Measurements from ENCODE around the gene GOLGA2. TPM values are rescaled to one million over a fixed set of nuclear protein-coding genes. Genes with fewer than 3 reads are reported as not detected.

GOLGA2 gene, protein sequence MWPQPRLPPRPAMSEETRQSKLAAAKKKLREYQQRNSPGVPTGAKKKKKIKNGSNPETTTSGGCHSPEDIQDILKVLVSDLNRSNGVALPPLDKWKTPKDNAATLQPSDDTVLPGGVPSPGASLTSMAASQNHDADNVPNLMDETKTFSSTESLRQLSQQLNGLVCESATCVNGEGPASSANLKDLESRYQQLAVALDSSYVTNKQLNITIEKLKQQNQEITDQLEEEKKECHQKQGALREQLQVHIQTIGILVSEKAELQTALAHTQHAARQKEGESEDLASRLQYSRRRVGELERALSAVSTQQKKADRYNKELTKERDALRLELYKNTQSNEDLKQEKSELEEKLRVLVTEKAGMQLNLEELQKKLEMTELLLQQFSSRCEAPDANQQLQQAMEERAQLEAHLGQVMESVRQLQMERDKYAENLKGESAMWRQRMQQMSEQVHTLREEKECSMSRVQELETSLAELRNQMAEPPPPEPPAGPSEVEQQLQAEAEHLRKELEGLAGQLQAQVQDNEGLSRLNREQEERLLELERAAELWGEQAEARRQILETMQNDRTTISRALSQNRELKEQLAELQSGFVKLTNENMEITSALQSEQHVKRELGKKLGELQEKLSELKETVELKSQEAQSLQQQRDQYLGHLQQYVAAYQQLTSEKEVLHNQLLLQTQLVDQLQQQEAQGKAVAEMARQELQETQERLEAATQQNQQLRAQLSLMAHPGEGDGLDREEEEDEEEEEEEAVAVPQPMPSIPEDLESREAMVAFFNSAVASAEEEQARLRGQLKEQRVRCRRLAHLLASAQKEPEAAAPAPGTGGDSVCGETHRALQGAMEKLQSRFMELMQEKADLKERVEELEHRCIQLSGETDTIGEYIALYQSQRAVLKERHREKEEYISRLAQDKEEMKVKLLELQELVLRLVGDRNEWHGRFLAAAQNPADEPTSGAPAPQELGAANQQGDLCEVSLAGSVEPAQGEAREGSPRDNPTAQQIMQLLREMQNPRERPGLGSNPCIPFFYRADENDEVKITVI
- 10 to 100 TPM; 48.0 to 52.8 TPM for total RNA-seq

DNA sequence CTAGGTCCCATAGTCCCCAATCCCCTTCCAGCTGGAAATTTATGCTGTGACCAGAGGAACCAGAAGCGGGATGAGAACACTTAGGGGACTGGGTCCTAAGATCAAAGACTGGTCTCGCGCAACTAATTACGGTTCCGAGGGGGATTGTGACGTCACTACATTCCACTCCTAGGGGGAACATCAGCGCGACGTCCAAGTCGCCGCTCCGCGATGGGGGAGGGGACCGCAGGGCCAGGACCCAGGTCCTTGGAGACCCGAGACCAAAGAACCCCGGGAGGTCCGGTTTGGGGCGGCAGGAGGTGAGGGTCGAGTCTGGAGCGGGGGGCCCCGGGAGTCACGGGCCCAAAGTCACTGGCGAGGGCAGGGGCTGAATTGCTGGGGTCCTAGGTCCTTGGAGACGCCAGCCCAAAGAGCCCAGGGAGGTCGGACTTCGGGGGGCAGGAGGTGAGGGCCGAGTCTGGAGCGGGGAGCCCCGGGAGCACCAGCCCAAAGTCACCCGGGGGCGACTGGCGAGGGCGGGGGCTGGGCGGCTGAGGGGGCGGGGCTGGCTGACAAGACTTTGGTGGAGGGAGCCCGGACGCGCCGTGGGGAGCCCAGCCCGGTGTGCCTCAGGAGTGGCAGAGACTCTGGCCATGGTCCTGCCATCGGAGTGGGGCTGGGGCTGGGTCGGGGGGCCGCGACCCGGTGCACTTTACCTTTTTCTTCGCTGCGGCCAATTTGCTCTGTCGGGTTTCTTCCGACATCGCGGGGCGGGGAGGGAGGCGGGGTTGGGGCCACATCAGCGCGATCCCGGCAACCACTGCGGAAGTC, at the start of gene GOLGA2:
Gene GOLGA2, minus strand, starts transcription at position 810 of the 810 bp plus-strand sequence. Its CDS starts 31 bp downstream, at position 779.
- peaks cover 12% of the 10 kb centered on the region for H3K36me3 Mint-ChIP-seq (ENCODE audit: low read depth)
- ChIA-PET CTCF (interaction anchor here (0.7 to 1.6 kb wide), 8 partner anchors 12 to 145 kb away, joined by 3 to 8 read pairs (median 4); no protein-coding TSS in a partner anchor), POLR2A (interaction anchor here (0.6 to 1.8 kb wide), 20 partner anchors 10 to 230 kb away, joined by 3 to 8 read pairs (median 4); partner anchors contain the start of genes BBLN, CIZ1, GLE1 and TRUB2)
- peaks cover 64% of the 10 kb centered on the region for H3K4me1 Mint-ChIP-seq
- H3K4me3 Mint-ChIP-seq = peak within 1 kb of the TSS; percentile 96
- no peak for DNase-seq
- peak within 1 kb of the TSS; percentile 90 for H3K27ac Mint-ChIP-seq
- no peaks in the 10 kb centered on the region for H3K9me3 Mint-ChIP-seq
- no peaks in the 10 kb centered on the region for H3K27me3 Mint-ChIP-seq

DNA sequence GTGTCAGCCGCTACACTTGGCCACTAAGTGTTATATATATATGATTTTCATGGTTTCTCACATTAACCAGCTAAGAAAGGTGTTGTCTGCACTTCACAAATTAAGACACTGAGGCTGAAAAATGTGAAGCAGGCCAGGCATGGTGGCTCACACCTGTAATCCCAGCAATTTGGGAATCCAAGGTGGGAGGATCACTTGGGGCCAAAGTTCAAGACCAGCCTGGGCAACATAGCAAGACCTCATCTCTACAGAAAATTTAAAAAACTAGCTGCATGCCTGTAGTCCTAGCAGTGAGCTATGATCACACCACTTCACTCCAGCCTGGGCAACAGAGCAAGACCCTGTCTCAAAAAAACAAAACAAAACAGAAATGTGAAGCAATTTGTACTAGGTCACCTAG, 48.6 kb upstream of the GOLGA2 start:
- no peaks in the 10 kb centered on the region for H3K9me3 Mint-ChIP-seq

DNA sequence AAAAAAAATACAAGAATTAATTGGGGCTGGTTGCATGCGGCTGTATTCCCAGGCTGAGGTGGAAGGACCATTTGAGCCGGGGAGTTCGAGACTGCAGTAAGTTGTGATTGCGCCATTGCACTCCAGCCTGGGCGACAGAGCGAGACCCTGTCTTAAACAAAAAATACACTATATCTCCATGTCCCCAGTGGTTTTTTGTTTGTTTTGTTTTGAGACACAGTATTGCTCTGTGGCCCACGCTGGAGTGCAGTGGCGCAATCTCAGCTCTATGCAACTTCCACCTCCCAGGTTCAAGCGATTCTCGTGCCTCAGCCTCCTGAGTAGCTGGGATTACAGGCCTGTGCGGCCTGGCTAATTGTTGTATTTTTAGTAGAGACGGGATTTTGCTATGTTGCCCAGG, 48.0 kb upstream of the GOLGA2 start:
- Mint-ChIP-seq H3K9me3 (no peaks in the 10 kb centered on the region), H3K4me1 (peaks cover 23% of the 10 kb centered on the region), H3K27ac (peak overlapping the region; percentile 96), H3K27me3 (no peaks in the 10 kb centered on the region), H3K36me3 (ENCODE audit: low read depth) (peaks cover 8% of the 10 kb centered on the region), H3K4me3 (peak overlapping the region; percentile 94)
- ChIA-PET CTCF (interaction anchor here (0.6 to 1.4 kb wide), 2 partner anchors 29 to 39 kb away, joined by 3 to 6 read pairs; no protein-coding TSS in a partner anchor), POLR2A (interaction anchor here (1.1 kb wide), 1 partner anchor 14 kb away, joined by 4 read pairs; no protein-coding TSS in a partner anchor)
- no peak for DNase-seq

More for the DNA sequence above, 48.6 kb upstream of the GOLGA2 start:
- H3K4me1 Mint-ChIP-seq = peaks cover 23% of the 10 kb centered on the region
- ChIA-PET CTCF (interaction anchor here (1.0 to 1.4 kb wide), 2 partner anchors 17 to 38 kb away, joined by 3 to 6 read pairs; no protein-coding TSS in a partner anchor), POLR2A (interaction anchor here (1.1 kb wide), 1 partner anchor 48 kb away, joined by 3 read pairs; the partner anchor contains the start of genes GOLGA2 and SWI5)
- peaks cover 8% of the 10 kb centered on the region for H3K36me3 Mint-ChIP-seq (ENCODE audit: low read depth)
- no peak overlapping the region for H3K27ac Mint-ChIP-seq
- H3K4me3 Mint-ChIP-seq = no peak overlapping the region
- H3K27me3 Mint-ChIP-seq = no peaks in the 10 kb centered on the region
- no peak for DNase-seq

DNA sequence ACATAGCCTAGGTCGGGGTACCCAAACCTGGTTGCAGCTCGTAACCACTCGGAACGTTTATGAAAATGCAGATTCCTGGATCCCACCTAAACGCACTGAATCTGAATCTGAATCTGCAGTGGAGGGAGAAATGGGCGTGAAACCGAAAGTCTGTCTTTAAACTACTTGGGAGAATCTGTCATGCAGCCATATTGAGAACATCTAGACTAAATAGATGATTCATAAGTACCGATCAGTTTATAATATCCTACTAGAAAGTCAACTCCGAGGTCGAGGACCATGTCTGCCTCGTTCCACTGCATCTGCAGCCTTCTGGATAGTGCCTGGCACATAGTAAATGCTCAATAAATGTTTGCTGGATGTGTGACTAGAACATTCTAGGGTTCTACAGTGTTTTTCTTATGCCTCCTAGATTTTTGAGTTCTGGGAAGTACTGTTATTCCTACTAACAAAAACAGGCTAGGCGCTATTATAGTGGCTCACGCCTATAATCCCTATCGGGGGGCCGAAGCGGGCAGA, 47.5 kb upstream of the GOLGA2 start:
- Mint-ChIP-seq H3K4me1 (peaks cover 23% of the 10 kb centered on the region), H3K36me3 (ENCODE audit: low read depth) (peaks cover 8% of the 10 kb centered on the region), H3K27ac (peak overlapping the region; percentile 96), H3K27me3 (no peaks in the 10 kb centered on the region), H3K4me3 (peak overlapping the region; percentile 94), H3K9me3 (no peaks in the 10 kb centered on the region)
- no peak for DNase-seq
- CTCF ChIA-PET = interaction anchor here (0.6 to 3.0 kb wide), 2 partner anchors 18 to 28 kb away, joined by 3 to 13 read pairs; no protein-coding TSS in a partner anchor
- POLR2A ChIA-PET = interaction anchor here (1.1 kb wide), 1 partner anchor 14 kb away, joined by 4 read pairs; no protein-coding TSS in a partner anchor

DNA sequence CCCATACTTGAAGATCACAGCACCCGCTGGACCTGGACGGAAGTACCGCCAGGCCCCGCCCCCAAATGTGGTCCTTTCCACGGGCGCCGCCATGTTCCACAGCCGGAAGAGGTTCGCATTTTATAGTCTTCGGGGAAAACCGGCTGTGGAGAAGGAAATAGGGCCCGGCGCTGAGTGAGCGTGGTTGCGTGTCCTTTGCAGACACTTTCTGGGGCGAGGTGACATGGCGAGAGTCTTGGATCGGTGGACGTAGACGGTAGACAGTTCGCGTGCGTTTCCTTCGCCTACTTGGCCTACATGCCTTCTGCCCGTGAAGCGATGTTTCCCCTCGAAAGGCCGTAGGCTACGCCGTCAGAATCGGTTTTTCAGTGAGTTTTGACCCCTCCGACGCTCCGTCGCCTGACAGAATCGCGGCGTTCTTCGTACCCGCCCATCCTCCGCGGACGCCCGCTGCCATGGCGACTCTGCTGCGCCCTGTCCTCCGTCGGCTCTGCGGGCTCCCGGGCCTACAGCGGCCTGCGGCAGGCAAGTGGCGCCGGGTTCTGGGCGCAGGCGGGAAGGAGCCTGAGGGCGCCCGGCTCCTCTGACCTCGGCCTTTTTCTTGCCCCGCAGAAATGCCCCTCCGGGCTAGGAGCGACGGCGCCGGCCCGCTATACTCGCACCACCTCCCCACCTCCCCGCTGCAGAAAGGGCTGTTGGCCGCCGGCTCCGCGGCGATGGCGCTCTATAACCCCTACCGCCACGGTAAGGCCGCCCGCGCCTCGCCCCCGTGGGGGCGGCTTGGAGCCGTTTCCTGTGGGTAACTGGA, 46.8 kb upstream of the GOLGA2 start, which contains the start of the genes COQ4 and TRUB2:
Gene COQ4, plus strand, starts transcription at position 436 of the 808 bp plus-strand sequence. Its CDS starts 20 bp downstream, at position 456.
Gene TRUB2, minus strand, starts transcription at position 44 of the 808 bp plus-strand sequence. Its CDS starts 39 bp downstream, at position 5.
- Mint-ChIP-seq H3K27me3 (no peaks in the 10 kb centered on the region), H3K4me3 (peak within 1 kb of the TSS; percentile 94), H3K27ac (peak within 1 kb of the TSS; percentile 96), H3K9me3 (no peaks in the 10 kb centered on the region), H3K4me1 (peaks cover 23% of the 10 kb centered on the region), H3K36me3 (ENCODE audit: low read depth) (peaks cover 7% of the 10 kb centered on the region)
- CTCF ChIA-PET = interaction anchor here (0.6 to 3.0 kb wide), 2 partner anchors 19 to 28 kb away, joined by 3 to 13 read pairs; no protein-coding TSS in a partner anchor
- DNase-seq = peak; percentile 94
- POLR2A ChIA-PET = interaction anchor here (0.8 to 1.4 kb wide), 4 partner anchors 15 to 49 kb away, joined by 3 to 4 read pairs (median 3); partner anchors contain the start of genes GOLGA2 and SWI5

DNA sequence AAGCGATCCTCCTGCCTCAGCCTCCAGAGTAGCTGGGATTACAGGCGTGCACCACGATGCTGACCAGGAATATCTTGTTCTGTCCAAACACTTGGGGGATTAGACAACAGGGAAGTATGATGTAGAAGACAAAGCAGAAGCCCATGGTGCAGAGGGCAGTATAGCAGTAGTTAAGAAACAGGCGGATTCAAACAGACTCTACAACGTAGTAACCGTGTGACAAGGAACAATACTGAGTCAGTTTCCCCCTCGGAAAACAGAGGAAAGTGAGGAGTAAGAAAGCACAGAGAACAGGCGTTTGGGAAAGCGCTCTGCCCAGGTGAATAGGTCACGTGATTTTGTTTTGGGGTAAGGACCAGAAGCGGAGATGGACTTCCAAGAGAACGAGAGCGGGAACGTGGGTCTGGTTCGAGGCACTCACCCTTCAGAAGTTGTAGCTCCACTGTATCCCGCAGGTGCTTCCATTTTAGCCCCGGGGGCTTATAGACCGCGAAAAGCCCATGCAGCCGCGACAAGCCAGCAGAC, 46.1 kb upstream of the GOLGA2 start:
- peak overlapping the region; percentile 96 for H3K27ac Mint-ChIP-seq
- no peak for DNase-seq
- H3K4me1 Mint-ChIP-seq = peaks cover 23% of the 10 kb centered on the region
- ChIA-PET CTCF (interaction anchor here (0.6 to 3.0 kb wide), 5 partner anchors 8 to 27 kb away, joined by 3 to 13 read pairs (median 4); no protein-coding TSS in a partner anchor), POLR2A (interaction anchor here (0.8 to 1.4 kb wide), 5 partner anchors 16 to 50 kb away, joined by 3 to 4 read pairs (median 3); partner anchors contain the start of genes GOLGA2 and SWI5)
- peak overlapping the region; percentile 94 for H3K4me3 Mint-ChIP-seq
- peaks cover 11% of the 10 kb centered on the region for H3K36me3 Mint-ChIP-seq (ENCODE audit: low read depth)
- H3K27me3 Mint-ChIP-seq = no peaks in the 10 kb centered on the region
- no peaks in the 10 kb centered on the region for H3K9me3 Mint-ChIP-seq

DNA sequence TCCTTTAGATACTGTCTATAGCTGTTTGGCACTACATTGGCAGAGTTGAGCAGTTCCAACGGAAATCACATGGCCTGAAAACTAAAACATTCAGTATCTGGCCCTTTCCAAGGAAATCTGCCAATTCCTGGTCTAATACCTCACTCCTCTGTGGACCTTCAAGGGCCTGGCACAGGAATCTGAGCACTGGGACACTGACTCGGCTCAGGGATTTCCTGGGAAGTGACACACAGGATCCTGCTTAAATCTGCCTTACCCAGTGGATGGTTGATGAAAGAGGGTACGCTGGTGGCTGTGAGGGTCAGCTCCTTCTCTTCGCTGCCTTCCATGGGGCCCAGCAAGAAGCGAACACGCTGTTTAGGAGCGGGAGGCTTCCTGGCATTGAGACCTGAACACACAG, 45.5 kb upstream of the GOLGA2 start:
- ChIA-PET POLR2A (interaction anchor here (1.0 to 1.4 kb wide), 4 partner anchors 17 to 45 kb away, joined by 3 to 4 read pairs (median 3); partner anchors contain the start of genes GOLGA2 and SWI5), CTCF (interaction anchor here (0.9 to 3.0 kb wide), 4 partner anchors 9 to 26 kb away, joined by 3 to 13 read pairs (median 4); no protein-coding TSS in a partner anchor)
- Mint-ChIP-seq H3K4me3 (peak overlapping the region; percentile 94), H3K9me3 (no peaks in the 10 kb centered on the region), H3K36me3 (ENCODE audit: low read depth) (peaks cover 11% of the 10 kb centered on the region), H3K27me3 (no peaks in the 10 kb centered on the region), H3K4me1 (peaks cover 23% of the 10 kb centered on the region), H3K27ac (no peak overlapping the region)
- no peak for DNase-seq

DNA sequence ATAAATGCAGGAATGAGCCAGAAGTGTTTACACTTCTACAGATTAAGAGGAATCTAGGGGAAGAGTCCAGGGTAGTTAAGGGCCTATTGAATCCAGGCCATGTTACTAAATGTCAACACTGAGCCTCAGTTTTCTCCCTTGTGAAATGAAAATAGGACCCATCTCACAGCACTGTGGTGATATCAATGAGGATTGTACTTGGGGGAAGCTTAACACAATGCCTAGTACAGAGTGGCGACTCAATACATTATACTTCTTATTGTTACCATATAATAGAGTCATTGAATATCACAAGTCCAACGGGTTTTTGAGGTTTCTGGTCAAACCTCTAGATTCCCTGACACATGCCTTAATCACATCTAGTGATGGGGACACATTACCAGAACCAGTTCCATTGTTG, 41.8 kb upstream of the GOLGA2 start:
- Mint-ChIP-seq H3K4me3 (no peak overlapping the region), H3K4me1 (peaks cover 3% of the 10 kb centered on the region), H3K27me3 (no peaks in the 10 kb centered on the region), H3K27ac (no peak overlapping the region), H3K9me3 (no peaks in the 10 kb centered on the region), H3K36me3 (ENCODE audit: low read depth) (peaks cover 6% of the 10 kb centered on the region)
- POLR2A ChIA-PET = no interaction called here
- CTCF ChIA-PET = no interaction called here
- DNase-seq = no peak

DNA sequence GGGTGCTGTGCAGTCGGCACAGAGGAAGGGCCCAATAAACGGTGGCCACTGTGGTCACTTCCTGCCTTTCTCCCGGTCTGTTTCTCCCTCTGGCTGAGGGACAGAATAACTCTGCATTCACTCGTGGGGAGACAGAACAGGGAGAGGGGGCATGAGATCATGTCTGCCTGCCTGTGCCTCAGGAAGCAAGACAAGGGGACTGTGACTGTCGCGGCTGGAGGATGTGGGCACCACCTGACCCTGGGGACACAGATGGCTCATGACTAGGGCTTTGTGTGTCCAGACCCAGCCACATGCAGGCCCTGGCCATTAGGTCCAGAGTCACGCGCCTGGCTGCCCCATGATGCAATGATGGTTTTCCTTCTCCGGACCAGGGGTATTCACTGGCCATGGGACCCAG, 40.6 kb upstream of the GOLGA2 start:
- Mint-ChIP-seq H3K4me1 (peaks cover 1% of the 10 kb centered on the region), H3K27ac (no peak overlapping the region), H3K9me3 (no peaks in the 10 kb centered on the region), H3K4me3 (no peak overlapping the region), H3K27me3 (no peaks in the 10 kb centered on the region), H3K36me3 (ENCODE audit: low read depth) (peaks cover 8% of the 10 kb centered on the region)
- POLR2A ChIA-PET = no interaction called here
- no peak for DNase-seq
- CTCF ChIA-PET = no interaction called here

DNA sequence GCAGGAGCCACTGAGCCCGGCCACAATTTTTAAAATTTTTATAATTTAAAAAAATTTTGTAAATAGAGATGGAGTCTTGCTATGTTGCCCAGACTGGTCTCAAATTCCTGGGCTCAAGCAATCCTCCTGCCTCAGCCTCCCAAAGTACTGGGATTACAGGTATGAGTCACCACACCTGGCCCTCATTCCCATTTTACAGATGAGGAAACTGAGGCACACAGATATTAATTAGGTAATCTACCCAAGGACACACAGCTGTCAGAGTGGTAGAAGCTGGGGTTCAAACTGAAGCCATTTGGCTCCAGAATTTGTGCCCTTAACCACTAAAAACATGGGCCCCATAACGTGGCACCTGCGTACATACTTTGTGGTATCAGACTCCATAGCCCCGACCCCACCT, 38.9 kb upstream of the GOLGA2 start:
- CTCF ChIA-PET = no interaction called here

More for the DNA sequence above, 38.9 kb upstream of the GOLGA2 start:
- no peaks in the 10 kb centered on the region for H3K4me1 Mint-ChIP-seq
- no peaks in the 10 kb centered on the region for H3K27me3 Mint-ChIP-seq
- H3K9me3 Mint-ChIP-seq = no peaks in the 10 kb centered on the region
- H3K4me3 Mint-ChIP-seq = no peak overlapping the region
- DNase-seq = no peak
- POLR2A ChIA-PET = no interaction called here
- peaks cover 13% of the 10 kb centered on the region for H3K36me3 Mint-ChIP-seq (ENCODE audit: low read depth)
- H3K27ac Mint-ChIP-seq = no peak overlapping the region

Measured in activated CD4-positive, alpha-beta memory T cell treated with anti-CD3 and anti-CD28 coated beads, Interleukin-2, amount 10 ng/mL, durations not matched to agents 7 days and 5 days (primary cell).